ENCODE results near the gene KLHDC3. TPM values are rescaled to one million over a fixed set of nuclear protein-coding genes. Genes with fewer than 3 reads are reported as not detected.
"Not testable (repeated sequence)": the region's sequence is repeated elsewhere in the genome, so short reads cannot be mapped to it uniquely, and the experiment has no call there.

The KLHDC3 gene
- polyA plus RNA-seq, 1 experiment: 41.3 TPM

GRCh38 chr6:43040542-43041257 lies 26.7 kb downstream of the KLHDC3 start:
- H3K27me3 ChIP-seq (ENCODE audit: control insufficient read depth, insufficient read depth, low read length): no peaks in the 10 kb centered on the region
- H3K9me3 ChIP-seq (ENCODE audit: control insufficient read depth, insufficient read depth, low read length): no peaks in the 10 kb centered on the region
- ChIA-PET CTCF (interaction anchor here (0.7 kb wide), 1 partner anchor 10 kb away, joined by 8 read pairs; no protein-coding TSS in a partner anchor), POLR2A (no interaction called here)
- no peak for DNase-seq (ENCODE audit: low read depth, low spot score)
- no peak overlapping the region for H3K27ac ChIP-seq (ENCODE audit: low read depth, low read length)
- no peak overlapping the region for H3K4me3 ChIP-seq (ENCODE audit: low read depth, low read length)
- no peak for TF ChIP-seq CTCF (IDR thresholded peaks at IDR 0.05; ENCODE audit: low read depth, low read length)

GRCh38 chr6:43041475-43041874 lies 27.4 kb downstream of the KLHDC3 start:
- H3K9me3 ChIP-seq (ENCODE audit: control insufficient read depth, insufficient read depth, low read length); H3K4me3 ChIP-seq (ENCODE audit: low read depth, low read length); H3K27me3 ChIP-seq (ENCODE audit: control insufficient read depth, insufficient read depth, low read length); H3K27ac ChIP-seq (ENCODE audit: low read depth, low read length); DNase-seq (ENCODE audit: low read depth, low spot score): not testable (repeated sequence)
- CTCF ChIA-PET: interaction anchor here (0.7 kb wide), 1 partner anchor 9 kb away, joined by 8 read pairs; no protein-coding TSS in a partner anchor
- POLR2A ChIA-PET: interaction anchor here (0.6 kb wide), 1 partner anchor 93 kb away, joined by 4 read pairs; no protein-coding TSS in a partner anchor

- no peaks in the 10 kb centered on the region for H3K9me3 ChIP-seq (ENCODE audit: control insufficient read depth, insufficient read depth, low read length)
- ChIA-PET POLR2A (interaction anchor here (0.6 kb wide), 1 partner anchor 127 kb away, joined by 3 read pairs; no protein-coding TSS in a partner anchor), CTCF (no interaction called here)
- TF ChIP-seq CTCF (IDR thresholded peaks at IDR 0.05; ENCODE audit: low read depth, low read length): no peak
- no peak overlapping the region for H3K4me3 ChIP-seq (ENCODE audit: low read depth, low read length)
- no peak for DNase-seq (ENCODE audit: low read depth, low spot score)
- no peaks in the 10 kb centered on the region for H3K27me3 ChIP-seq (ENCODE audit: control insufficient read depth, insufficient read depth, low read length)
- H3K27ac ChIP-seq (ENCODE audit: low read depth, low read length): no peak overlapping the region
Observed at GRCh38 chr6:43043310-43043709, 29.3 kb downstream of the KLHDC3 start.

- no peak for TF ChIP-seq CTCF (IDR thresholded peaks at IDR 0.05; ENCODE audit: low read depth, low read length)
- CTCF ChIA-PET: no interaction called here
- POLR2A ChIA-PET: interaction anchor here (0.6 kb wide), 1 partner anchor 31 kb away, joined by 3 read pairs; no protein-coding TSS in a partner anchor
Observed at GRCh38 chr6:43045371-43045930, 31.4 kb downstream of the KLHDC3 start.

GRCh38 chr6:43047998-43048397 lies 33.9 kb downstream of the KLHDC3 start:
- Histone ChIP-seq H3K4me3 (ENCODE audit: low read depth, low read length) (no peak overlapping the region), H3K9me3 (ENCODE audit: control insufficient read depth, insufficient read depth, low read length) (no peaks in the 10 kb centered on the region; the same call in 1 of the 2 replicates), H3K27me3 (ENCODE audit: control insufficient read depth, insufficient read depth, low read length) (no peaks in the 10 kb centered on the region), H3K27ac (ENCODE audit: low read depth, low read length) (no peak overlapping the region)
- ChIA-PET CTCF (interaction anchor here (1.3 kb wide), 1 partner anchor 96 kb away, joined by 5 read pairs; no protein-coding TSS in a partner anchor), POLR2A (interaction anchor here (0.6 kb wide), 1 partner anchor 135 kb away, joined by 3 read pairs; no protein-coding TSS in a partner anchor)
- DNase-seq (ENCODE audit: low read depth, low spot score): no peak
- TF ChIP-seq CTCF (IDR thresholded peaks at IDR 0.05; ENCODE audit: low read depth, low read length): no peak

More at GRCh38 chr6:43045371-43045930, 31.4 kb downstream of the KLHDC3 start:
- Histone ChIP-seq H3K9me3 (ENCODE audit: control insufficient read depth, insufficient read depth, low read length) (no peaks in the 10 kb centered on the region), H3K27me3 (ENCODE audit: control insufficient read depth, insufficient read depth, low read length) (no peaks in the 10 kb centered on the region), H3K4me3 (ENCODE audit: low read depth, low read length) (no peak overlapping the region), H3K27ac (ENCODE audit: low read depth, low read length) (no peak overlapping the region)
- no peak for DNase-seq (ENCODE audit: low read depth, low spot score)

Measured in AG04450 (cell line).